ENCODE data around the gene NEURL4.
"Not testable (repeated sequence)": the region's sequence is repeated elsewhere in the genome, so short reads cannot be mapped to it uniquely, and the experiment has no call there.

Gene NEURL4

GRCh38 chr17:7328840-7329373, at the start of gene NEURL4:
NEURL4 (minus strand) TSS chr17:7329335; CDS start chr17:7329312, 23 bp downstream.
- DNase-seq = peak; percentile 51

GRCh38 chr17:7374353-7374752, 45.2 kb upstream of the NEURL4 start:
- DNase-seq = no peak

DNA sequence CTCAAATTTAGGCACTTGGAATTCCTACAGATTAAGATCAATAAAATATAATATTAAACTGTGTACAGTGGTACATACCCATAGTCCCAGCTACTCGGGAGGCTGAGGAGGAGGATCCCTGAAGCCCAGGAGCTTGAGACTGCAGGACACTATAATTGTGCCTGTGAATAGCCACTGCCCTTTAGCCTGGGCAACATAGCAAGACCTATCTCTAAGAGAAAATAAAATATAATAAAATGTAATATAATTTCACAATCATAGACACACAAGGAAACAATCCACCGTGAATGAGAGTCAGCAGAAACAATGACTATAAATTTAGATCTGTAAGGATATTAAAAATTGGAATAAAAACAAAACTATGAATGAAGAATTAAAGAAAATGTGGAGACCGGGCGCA, 41.7 kb upstream of the NEURL4 start:
- no peak for DNase-seq

GRCh38 chr17:7369825-7370224, 40.7 kb upstream of the NEURL4 start:
- no peak for DNase-seq

- not testable (repeated sequence) for DNase-seq
Measured at GRCh38 chr17:7368599-7368994, 39.5 kb upstream of the NEURL4 start.

DNA sequence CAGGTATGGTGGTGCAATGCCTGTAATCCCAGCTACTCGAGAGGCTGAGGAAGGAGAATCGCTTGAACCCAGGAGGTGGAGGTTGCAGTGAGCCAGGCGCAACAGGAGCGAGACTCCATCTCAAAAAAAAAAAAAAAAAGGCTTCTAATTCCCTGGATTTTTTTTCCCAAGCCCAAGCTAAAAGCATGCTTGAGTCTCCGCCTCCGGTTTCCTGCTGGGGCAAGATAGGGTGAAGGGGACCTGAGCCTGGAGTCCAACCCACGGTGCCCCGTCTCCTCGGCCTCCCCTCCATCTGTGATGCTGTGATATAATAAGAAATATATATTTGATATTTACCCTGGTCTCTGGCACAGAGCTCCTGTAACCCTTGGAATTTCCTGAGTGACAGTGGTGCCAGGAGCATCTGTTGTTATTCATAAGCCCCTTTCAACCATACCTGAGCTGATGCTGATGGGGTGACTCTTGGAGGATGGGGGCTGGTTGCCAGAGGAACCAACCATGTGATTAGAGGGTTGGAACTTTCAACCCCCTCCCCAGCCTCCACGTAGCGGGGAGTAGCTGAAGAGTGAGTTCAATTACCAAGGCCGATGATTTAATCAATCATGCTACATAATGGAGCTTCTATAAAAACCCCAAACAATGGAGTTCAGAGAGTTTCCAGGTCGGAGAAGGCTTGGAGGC, 38.9 kb upstream of the NEURL4 start:
- DNase-seq = no peak

DNA sequence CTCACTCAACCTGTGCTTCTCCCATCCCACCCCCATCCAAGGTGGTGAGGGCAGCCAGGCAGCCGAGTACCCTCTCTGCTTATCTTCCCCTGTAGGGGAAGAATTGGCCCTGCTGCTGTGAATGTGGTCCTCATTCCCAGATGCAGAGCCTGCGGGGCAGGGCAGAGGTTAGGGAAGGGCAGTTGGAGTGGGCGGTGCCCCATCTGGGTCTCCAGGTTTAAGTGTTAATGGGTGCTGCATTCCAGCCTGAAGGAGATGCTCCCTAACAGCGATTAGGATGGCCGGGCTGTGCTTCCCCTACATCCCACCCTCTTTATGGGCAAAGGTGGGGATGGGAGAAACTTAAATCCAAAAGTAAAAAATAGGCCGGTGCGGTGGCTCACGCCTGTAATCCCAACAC, 37.9 kb upstream of the NEURL4 start:
- no peak for DNase-seq

GRCh38 chr17:7365963-7366362, 36.8 kb upstream of the NEURL4 start:
- not testable (repeated sequence) for DNase-seq

GRCh38 chr17:7363311-7363710, 34.2 kb upstream of the NEURL4 start:
- no peak for DNase-seq

DNA sequence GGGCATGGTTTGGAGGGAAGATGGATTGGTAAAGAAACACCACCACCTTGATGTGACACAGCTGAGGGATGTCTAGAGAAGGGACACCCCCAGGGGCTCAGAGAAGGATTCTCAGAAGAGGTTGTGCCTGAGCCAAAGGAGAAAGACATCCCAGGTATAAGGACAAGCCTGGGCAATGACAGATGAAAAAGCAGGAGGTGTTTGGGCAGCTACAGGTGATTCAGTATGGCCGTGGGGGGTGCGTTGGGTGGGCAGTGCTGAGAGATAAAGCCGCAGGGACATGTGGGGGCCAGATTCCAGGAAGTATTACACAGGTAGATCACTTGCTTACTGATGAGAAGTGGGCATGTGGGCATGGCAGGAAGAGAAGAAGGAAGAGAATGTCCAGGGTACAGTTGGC, 32.8 kb upstream of the NEURL4 start:
- DNase-seq = no peak

DNA sequence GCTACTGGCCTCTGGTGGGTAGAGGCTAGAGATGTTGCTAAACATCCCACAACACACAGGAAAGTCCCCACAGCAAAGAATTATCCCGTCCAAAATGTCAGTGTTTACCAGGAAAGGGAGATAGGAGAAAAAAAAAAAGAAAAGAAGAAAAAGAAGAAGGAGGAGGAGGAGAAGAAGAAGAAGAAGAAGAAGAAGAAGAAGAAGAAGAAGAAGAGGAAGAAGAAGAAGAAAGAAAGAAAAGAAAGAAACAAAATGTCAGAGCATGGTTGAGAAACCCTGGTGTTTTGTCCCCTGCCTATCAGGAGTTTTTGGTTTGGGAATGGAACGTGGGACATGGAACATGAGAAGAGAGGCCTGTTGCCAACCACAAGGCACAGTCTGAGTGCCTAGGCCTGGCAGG, 28.2 kb upstream of the NEURL4 start:
- DNase-seq = no peak

DNA sequence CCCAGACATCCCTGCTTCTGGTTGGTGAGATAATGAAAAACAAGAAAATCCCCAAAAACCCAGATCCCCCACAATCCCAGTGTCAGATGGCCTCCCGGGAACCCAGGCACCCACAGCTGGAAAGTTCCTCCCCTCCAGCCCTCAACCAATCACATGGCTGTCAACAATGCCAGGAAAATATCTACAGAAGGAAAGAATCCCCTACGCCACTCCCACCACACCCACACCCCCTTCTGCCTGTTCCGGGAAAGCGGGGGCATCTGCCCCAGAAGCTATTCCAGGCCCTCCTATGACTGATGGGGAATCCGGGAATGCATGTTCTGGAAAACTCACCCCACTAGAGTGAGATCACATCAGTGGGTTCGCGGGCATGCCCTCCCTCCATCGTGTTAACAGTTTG, 27.6 kb upstream of the NEURL4 start:
- DNase-seq = no peak

- DNase-seq = peak; percentile 87
Measured at GRCh38 chr17:7356072-7356549, 27.0 kb upstream of the NEURL4 start.

- no peak for DNase-seq
Measured at GRCh38 chr17:7355573-7355972, 26.4 kb upstream of the NEURL4 start.

GRCh38 chr17:7355053-7355452, 25.9 kb upstream of the NEURL4 start, which contains the start of gene TMEM95:
TMEM95 (plus strand) TSS chr17:7355156; CDS start chr17:7355205, 49 bp downstream.
- peak; percentile 34 for DNase-seq

- DNase-seq = peak; percentile 36
Measured at GRCh38 chr17:7354262-7354843, 25.2 kb upstream of the NEURL4 start.

DNA sequence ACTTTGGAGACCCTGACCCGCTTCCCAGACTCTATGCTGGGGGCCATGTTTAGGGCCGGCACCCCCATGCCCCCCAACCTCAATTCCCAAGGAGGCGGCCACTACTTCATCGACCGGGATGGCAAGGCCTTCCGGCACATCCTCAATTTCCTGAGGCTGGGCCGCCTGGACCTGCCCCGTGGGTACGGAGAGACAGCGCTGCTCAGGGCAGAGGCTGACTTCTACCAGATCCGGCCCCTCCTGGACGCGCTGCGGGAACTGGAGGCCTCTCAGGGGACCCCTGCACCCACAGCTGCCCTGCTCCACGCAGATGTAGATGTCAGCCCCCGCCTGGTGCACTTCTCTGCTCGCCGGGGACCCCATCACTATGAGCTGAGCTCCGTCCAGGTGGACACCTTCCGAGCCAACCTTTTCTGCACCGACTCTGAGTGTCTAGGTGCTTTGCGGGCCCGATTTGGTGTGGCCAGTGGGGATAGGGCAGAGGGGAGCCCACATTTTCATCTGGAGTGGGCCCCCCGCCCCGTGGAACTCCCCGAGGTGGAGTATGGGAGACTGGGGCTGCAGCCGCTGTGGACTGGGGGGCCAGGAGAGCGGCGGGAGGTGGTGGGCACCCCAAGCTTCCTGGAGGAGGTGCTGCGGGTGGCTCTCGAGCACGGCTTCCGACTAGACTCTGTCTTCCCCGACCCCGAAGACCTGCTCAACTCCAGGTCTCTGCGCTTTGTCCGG, 23.9 kb upstream of the NEURL4 start:
- no peak for DNase-seq

DNA sequence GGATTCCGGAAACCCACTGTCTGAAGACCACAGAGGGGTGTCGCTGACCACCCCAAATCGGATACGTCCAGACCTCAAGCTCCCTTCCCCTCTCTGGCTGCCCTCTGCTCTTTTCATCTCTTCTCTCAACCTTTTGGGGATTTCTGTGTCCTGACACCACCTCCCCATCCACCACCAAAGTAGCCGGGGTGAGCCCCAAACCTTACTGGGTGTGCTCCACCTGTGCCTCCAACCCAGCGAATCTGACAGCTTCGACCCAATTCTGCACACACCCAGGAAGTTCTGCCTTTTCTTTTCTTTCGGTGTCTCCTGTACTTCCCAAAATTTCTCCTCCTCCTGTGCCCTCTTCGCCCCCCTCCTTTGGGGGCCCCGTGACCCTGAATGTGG, 23.4 kb upstream of the NEURL4 start:
- no peak for DNase-seq

DNA sequence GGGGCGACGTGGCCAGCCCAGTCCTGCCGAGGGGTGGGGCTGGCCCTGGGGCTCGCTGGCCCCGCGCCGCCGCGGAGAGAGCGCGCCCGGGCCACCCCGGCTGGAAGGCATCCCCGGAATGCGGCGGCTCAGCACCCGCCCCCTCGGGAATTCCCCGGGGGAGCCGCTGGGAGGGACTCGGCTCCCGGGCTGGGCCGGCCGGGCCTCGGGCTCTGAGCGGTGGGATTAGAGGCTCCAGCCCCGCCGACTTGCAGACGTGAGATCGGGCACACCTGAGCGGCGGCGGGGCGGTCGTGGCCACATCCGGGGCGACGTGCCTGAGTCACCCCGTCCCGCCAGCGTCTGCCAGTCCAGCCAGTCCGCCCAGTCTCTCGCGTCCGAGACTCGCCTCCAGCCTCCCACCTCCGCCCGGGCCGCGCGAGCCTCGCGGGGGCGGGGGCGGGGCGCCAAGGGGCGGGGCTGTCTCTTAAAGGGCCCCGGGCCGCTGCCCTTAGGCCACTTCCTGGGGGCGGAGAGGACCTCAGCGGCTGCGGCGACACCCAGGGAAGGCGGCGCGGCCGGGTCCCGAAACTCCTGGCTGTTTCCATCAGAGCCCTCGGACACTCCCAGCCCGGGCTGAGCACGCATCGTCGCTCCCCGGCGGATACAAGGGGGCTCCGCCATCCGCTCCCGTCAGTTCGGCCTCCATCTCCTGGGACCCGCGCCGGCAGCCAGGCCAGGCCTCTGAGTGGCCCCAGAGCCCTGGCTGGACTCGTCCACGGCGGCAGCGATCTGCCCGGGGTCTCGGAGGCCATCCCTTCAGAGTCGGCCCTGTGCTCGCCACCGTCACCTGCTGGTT, 22.7 kb upstream of the NEURL4 start, which contains the start of gene KCTD11:
Gene KCTD11 (plus strand): TSS at position 498 of the 838 bp plus-strand sequence.
- DNase-seq = peak; percentile 93

- peak; percentile 29 for DNase-seq
Measured at GRCh38 chr17:7348478-7349242, 19.5 kb upstream of the NEURL4 start.

- no peak for DNase-seq
Measured at GRCh38 chr17:7347630-7348477, 18.7 kb upstream of the NEURL4 start.

Measured in retina (tissue), 1 donor.